ENCODE data around the gene TMEM52. TPM values are rescaled to one million over a fixed set of nuclear protein-coding genes. Genes with fewer than 3 reads are reported as not detected.

Gene TMEM52
- total RNA-seq, 1 experiment from 2014 or later: 9.6 TPM

DNA sequence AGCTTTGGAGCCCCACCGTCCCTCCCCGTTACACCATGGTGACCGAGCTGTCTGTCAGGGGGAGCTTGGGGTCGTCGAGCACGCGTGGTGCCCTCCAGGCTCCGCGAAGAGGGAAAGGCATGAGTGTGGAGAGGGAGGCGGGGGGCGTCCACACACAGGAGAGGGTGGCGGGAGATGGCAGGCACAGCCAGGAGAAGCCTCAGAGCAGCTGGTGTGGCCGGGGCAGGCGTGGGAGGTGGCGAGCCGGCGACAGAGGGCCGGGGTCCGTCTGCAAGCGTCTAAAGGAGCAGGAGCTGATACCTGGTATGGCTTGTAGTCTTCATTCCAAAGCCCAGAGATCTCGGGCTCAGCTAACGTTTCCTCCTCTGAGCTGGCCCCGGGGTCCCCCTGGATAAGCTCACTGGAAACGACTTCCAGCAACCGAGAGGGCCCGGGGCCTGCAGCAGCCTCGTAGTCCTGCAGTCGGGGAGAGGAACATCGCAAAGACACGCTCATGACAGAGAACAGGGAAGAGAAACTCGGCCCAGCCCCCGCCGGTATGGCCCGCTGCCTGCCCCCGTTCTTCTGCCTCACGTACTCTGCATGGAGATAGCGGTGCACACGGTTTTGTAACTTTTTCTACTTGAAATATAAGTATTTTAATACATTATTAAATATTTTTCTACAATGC lies 47.1 kb upstream of the TMEM52 start:
- no peak overlapping the region for H3K4ac ChIP-seq (ENCODE audit: low read depth, low read length)
- no peak overlapping the region for H2BK5ac ChIP-seq (ENCODE audit: insufficient read length, low read length)
- no peak overlapping the region for H3K56ac ChIP-seq (ENCODE audit: insufficient read length, low read depth, low read length)
- H2BK15ac ChIP-seq (ENCODE audit: low read depth, low read length): no peak overlapping the region
- H3T11ph ChIP-seq (ENCODE audit: low read length): no peak overlapping the region
- H2AK5ac ChIP-seq (ENCODE audit: insufficient read length, low read length): no peak overlapping the region
- no peak overlapping the region for H4K5ac ChIP-seq (ENCODE audit: insufficient read length, low read depth, low read length)
- H4K91ac ChIP-seq (ENCODE audit: insufficient read length, low read depth, low read length): no peak overlapping the region
- no peak for DNase-seq
- H3K14ac ChIP-seq (ENCODE audit: insufficient read depth, low read length): no peak overlapping the region
- Mint-ChIP-seq H3K27ac (no peak overlapping the region; a peak in 1 of 7 replicates), H3K27me3 (ENCODE audit: low read depth) (peaks cover 4% of the 10 kb centered on the region), H3K9me3 (peaks cover 6 to 7% of the 10 kb centered on the region in 2 experiments; a peak in 3 of 5 replicates), H3K36me3 (ENCODE audit: insufficient read depth in 1 of 3, low read depth in 3 of 3) (no peaks in the 10 kb centered on the region; a peak in 1 of 7 replicates), H3K4me1 (peaks cover 7 to 10% of the 10 kb centered on the region in 2 experiments), H3K4me3 (no peak overlapping the region)
- no peaks in the 10 kb centered on the region for H3K27me3 ChIP-seq (ENCODE audit: insufficient read depth, low read length)
- no peak overlapping the region for H2BK20ac ChIP-seq (ENCODE audit: low read depth, low read length, poor library complexity, severe bottlenecking)
- TF ChIP-seq, protein P1, sequence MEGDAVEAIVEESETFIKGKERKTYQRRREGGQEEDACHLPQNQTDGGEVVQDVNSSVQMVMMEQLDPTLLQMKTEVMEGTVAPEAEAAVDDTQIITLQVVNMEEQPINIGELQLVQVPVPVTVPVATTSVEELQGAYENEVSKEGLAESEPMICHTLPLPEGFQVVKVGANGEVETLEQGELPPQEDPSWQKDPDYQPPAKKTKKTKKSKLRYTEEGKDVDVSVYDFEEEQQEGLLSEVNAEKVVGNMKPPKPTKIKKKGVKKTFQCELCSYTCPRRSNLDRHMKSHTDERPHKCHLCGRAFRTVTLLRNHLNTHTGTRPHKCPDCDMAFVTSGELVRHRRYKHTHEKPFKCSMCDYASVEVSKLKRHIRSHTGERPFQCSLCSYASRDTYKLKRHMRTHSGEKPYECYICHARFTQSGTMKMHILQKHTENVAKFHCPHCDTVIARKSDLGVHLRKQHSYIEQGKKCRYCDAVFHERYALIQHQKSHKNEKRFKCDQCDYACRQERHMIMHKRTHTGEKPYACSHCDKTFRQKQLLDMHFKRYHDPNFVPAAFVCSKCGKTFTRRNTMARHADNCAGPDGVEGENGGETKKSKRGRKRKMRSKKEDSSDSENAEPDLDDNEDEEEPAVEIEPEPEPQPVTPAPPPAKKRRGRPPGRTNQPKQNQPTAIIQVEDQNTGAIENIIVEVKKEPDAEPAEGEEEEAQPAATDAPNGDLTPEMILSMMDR (conservative IDR thresholded peaks at IDR 0.05): no peak
- no peak overlapping the region for H2BK12ac ChIP-seq (ENCODE audit: insufficient read length, low read depth, low read length)
- no peaks in the 10 kb centered on the region for H4K20me1 ChIP-seq (ENCODE audit: control insufficient read depth, insufficient read depth, insufficient read length)
- no CpG with 5 or more reads among the region's 38 CpGs for WGBS (ENCODE audit: extremely low coverage, insufficient read length, low lambda C conversion rate)
- H3K18ac ChIP-seq (ENCODE audit: insufficient read length, low read depth, low read length): no peak overlapping the region
- H2BK120ac ChIP-seq (ENCODE audit: low read depth, low read length, poor library complexity, severe bottlenecking): no peak overlapping the region
- H3K4me2 ChIP-seq (ENCODE audit: insufficient read depth, insufficient read length, low read length): no peak overlapping the region
- H3K4me1 ChIP-seq (ENCODE audit: insufficient read depth, low read length): no peaks in the 10 kb centered on the region
- no peak overlapping the region for H3K9ac ChIP-seq (ENCODE audit: extremely low read depth, insufficient read length, low read length)
- H3K9me3 ChIP-seq (ENCODE audit: control insufficient read depth, low read depth, low read length): no peaks in the 10 kb centered on the region
- no peak overlapping the region for H3K23ac ChIP-seq (ENCODE audit: insufficient read length, low read depth, low read length)
- H3K79me1 ChIP-seq (ENCODE audit: insufficient read depth, low read depth, low read length, poor library complexity, severe bottlenecking): no peaks in the 10 kb centered on the region
- no peak overlapping the region for H4K8ac ChIP-seq (replicated peaks; ENCODE audit: insufficient read length, low read depth, low read length)
- no peak overlapping the region for H2AFZ ChIP-seq (ENCODE audit: low read length)
- H3K27ac ChIP-seq (ENCODE audit: insufficient read length, low read depth, low read length): no peak overlapping the region
- H3K23me2 ChIP-seq (ENCODE audit: insufficient read length, low read depth, low read length, poor library complexity, severe bottlenecking): no peaks in the 10 kb centered on the region
- H3K79me2 ChIP-seq (ENCODE audit: insufficient read depth, low read length): no peaks in the 10 kb centered on the region

All from H9 (cell line).